Lung microvascular endothelial cell (primary cell): ENCODE results near the gene RASGRP2. TPM values are rescaled to one million over a fixed set of nuclear protein-coding genes. Genes with fewer than 3 reads are reported as not detected.

Experiments used
- DNase-seq, 2 donors: peaks; one replicate each; pipeline versions ENCODE4 v3.0.0 to v3.0.0-alpha.2; 2010; ENCODE audit warnings: low read depth in 2 of 2
- total RNA-seq: library from RNA; depleted of rRNA; stranded (reverse); fragments of >200 nt; gene quantifications from 2 replicates; pipeline ENCODE4 v1.2.1, GENCODE V29; 2014

Gene RASGRP2
- total RNA-seq, 1 donor from 2014 or later, result 4.4 TPM

- no peak for DNase-seq
Measured at GRCh38 chr11:64757549-64758329, 13.8 kb upstream of the RASGRP2 start.

GRCh38 chr11:64755681-64756361, 11.9 kb upstream of the RASGRP2 start:
- no peak for DNase-seq

GRCh38 chr11:64754919-64755662, 11.1 kb upstream of the RASGRP2 start:
- no peak for DNase-seq

GRCh38 chr11:64754124-64754918, 10.4 kb upstream of the RASGRP2 start:
- DNase-seq, result no peak

GRCh38 chr11:64753380-64754123, 9.6 kb upstream of the RASGRP2 start:
- DNase-seq, result no peak

GRCh38 chr11:64753019-64753379, 9.1 kb upstream of the RASGRP2 start:
- DNase-seq, result no peak

- DNase-seq, result no peak
Measured at GRCh38 chr11:64752175-64752970, 8.4 kb upstream of the RASGRP2 start.

GRCh38 chr11:64751580-64751979, 7.6 kb upstream of the RASGRP2 start:
- no peak for DNase-seq

GRCh38 chr11:64751136-64751535, 7.2 kb upstream of the RASGRP2 start:
- no peak for DNase-seq

GRCh38 chr11:64750361-64751054, 6.6 kb upstream of the RASGRP2 start:
- no peak for DNase-seq

- DNase-seq, result no peak
Measured at GRCh38 chr11:64747961-64748665, 4.2 kb upstream of the RASGRP2 start.

- no peak for DNase-seq
Measured at GRCh38 chr11:64746486-64746885, 2.5 kb upstream of the RASGRP2 start.

- DNase-seq, result peak; percentile 47 to 85
Measured at GRCh38 chr11:64745521-64746328, 1.8 kb upstream of the RASGRP2 start.

GRCh38 chr11:64745189-64745520, 1.2 kb upstream of the RASGRP2 start:
- peak in 1 of 2 donors; percentile 60 for DNase-seq

- no peak for DNase-seq
Measured at GRCh38 chr11:64744544-64745188, 724 bp upstream of the RASGRP2 start.

- peak in 1 of 2 donors; percentile 49 for DNase-seq
Measured at GRCh38 chr11:64742889-64743590, 902 bp downstream of the RASGRP2 start.
